ENCODE results near the gene PRSS57.
"Not testable (repeated sequence)": the region's sequence is repeated elsewhere in the genome, so short reads cannot be mapped to it uniquely, and the experiment has no call there.

PRSS57 gene

GRCh38 chr19:708154-709143, 13.2 kb upstream of the PRSS57 start, which contains the start of gene PALM:
Gene PALM, plus strand, starts transcription at chr19:708935. Its CDS starts 212 bp downstream, at chr19:709147.
- H3K4me1 ChIP-seq (ENCODE audit: low read length) = no peaks in the 10 kb centered on the region
- no peak within 1 kb of the TSS for H3K4me2 ChIP-seq (ENCODE audit: low read length)
- H3K9me3 ChIP-seq (ENCODE audit: insufficient read depth, low read length) = no peaks in the 10 kb centered on the region
- no peaks in the 10 kb centered on the region for H3K79me2 ChIP-seq (ENCODE audit: low read length)
- TF ChIP-seq CTCF (IDR thresholded peaks at IDR 0.05; ENCODE audit: low read depth, low read length) (no peak), EZH2phosphoT487 (IDR thresholded peaks at IDR 0.05; ENCODE audit: low read depth) (no peak)
- H3K36me3 ChIP-seq (replicated peaks; ENCODE audit: low read depth, low read length) = no peaks in the 10 kb centered on the region
- H2AFZ ChIP-seq (ENCODE audit: low read depth, low read length) = no peak within 1 kb of the TSS
- no peaks in the 10 kb centered on the region for H4K20me1 ChIP-seq (ENCODE audit: insufficient read depth, low read length)
- H3K9ac ChIP-seq (ENCODE audit: low read length) = no peak within 1 kb of the TSS
- H3K27me3 ChIP-seq (ENCODE audit: low read depth, low read length) = no peaks in the 10 kb centered on the region
- H3K4me3 ChIP-seq (ENCODE audit: low read length) = no peak within 1 kb of the TSS
- no peak within 1 kb of the TSS for H3K27ac ChIP-seq (ENCODE audit: low read length)

GRCh38 chr19:704447-704741, 9.1 kb upstream of the PRSS57 start:
- Histone ChIP-seq H4K20me1 (ENCODE audit: insufficient read depth, low read length) (no peaks in the 10 kb centered on the region), H3K9ac (ENCODE audit: low read length) (no peak overlapping the region), H3K27ac (ENCODE audit: low read length) (no peak overlapping the region), H3K4me1 (ENCODE audit: low read length) (no peaks in the 10 kb centered on the region), H3K36me3 (replicated peaks; ENCODE audit: low read depth, low read length) (no peaks in the 10 kb centered on the region), H3K27me3 (ENCODE audit: low read depth, low read length) (no peaks in the 10 kb centered on the region), H3K4me3 (ENCODE audit: low read length) (no peak overlapping the region), H3K9me3 (ENCODE audit: insufficient read depth, low read length) (no peaks in the 10 kb centered on the region), H3K79me2 (ENCODE audit: low read length) (no peaks in the 10 kb centered on the region), H2AFZ (ENCODE audit: low read depth, low read length) (no peak overlapping the region), H3K4me2 (ENCODE audit: low read length) (no peak overlapping the region)
- TF ChIP-seq CTCF (IDR thresholded peaks at IDR 0.05; ENCODE audit: low read depth, low read length) (no peak), EZH2phosphoT487 (IDR thresholded peaks at IDR 0.05; ENCODE audit: low read depth) (no peak)

GRCh38 chr19:703651-704446, 8.6 kb upstream of the PRSS57 start:
- Histone ChIP-seq H3K4me2 (ENCODE audit: low read length) (no peak overlapping the region), H3K36me3 (replicated peaks; ENCODE audit: low read depth, low read length) (no peaks in the 10 kb centered on the region), H3K27me3 (ENCODE audit: low read depth, low read length) (no peaks in the 10 kb centered on the region), H2AFZ (ENCODE audit: low read depth, low read length) (no peak overlapping the region), H3K9ac (ENCODE audit: low read length) (no peak overlapping the region), H4K20me1 (ENCODE audit: insufficient read depth, low read length) (no peaks in the 10 kb centered on the region), H3K4me3 (ENCODE audit: low read length) (no peak overlapping the region), H3K4me1 (ENCODE audit: low read length) (no peaks in the 10 kb centered on the region), H3K79me2 (ENCODE audit: low read length) (no peaks in the 10 kb centered on the region), H3K27ac (ENCODE audit: low read length) (no peak overlapping the region), H3K9me3 (ENCODE audit: insufficient read depth, low read length) (no peaks in the 10 kb centered on the region)
- no peak for TF ChIP-seq EZH2phosphoT487 (IDR thresholded peaks at IDR 0.05; ENCODE audit: low read depth)
- TF ChIP-seq CTCF (IDR thresholded peaks at IDR 0.05; ENCODE audit: low read depth, low read length) = no peak

- H3K4me2 ChIP-seq (ENCODE audit: low read length) = no peak overlapping the region
- no peaks in the 10 kb centered on the region for H3K27me3 ChIP-seq (ENCODE audit: low read depth, low read length)
- H3K27ac ChIP-seq (ENCODE audit: low read length) = no peak overlapping the region
- H3K79me2 ChIP-seq (ENCODE audit: low read length) = no peaks in the 10 kb centered on the region
- TF ChIP-seq EZH2phosphoT487 (IDR thresholded peaks at IDR 0.05; ENCODE audit: low read depth) (no peak), CTCF (IDR thresholded peaks at IDR 0.05; ENCODE audit: low read depth, low read length) (no peak)
- no peak overlapping the region for H3K4me3 ChIP-seq (ENCODE audit: low read length)
- no peak overlapping the region for H2AFZ ChIP-seq (ENCODE audit: low read depth, low read length)
- H3K9me3 ChIP-seq (ENCODE audit: insufficient read depth, low read length) = no peaks in the 10 kb centered on the region
- no peak overlapping the region for H3K9ac ChIP-seq (ENCODE audit: low read length)
- H3K4me1 ChIP-seq (ENCODE audit: low read length) = no peaks in the 10 kb centered on the region
- H4K20me1 ChIP-seq (ENCODE audit: insufficient read depth, low read length) = no peaks in the 10 kb centered on the region
- no peaks in the 10 kb centered on the region for H3K36me3 ChIP-seq (replicated peaks; ENCODE audit: low read depth, low read length)
These were observed 8.0 kb upstream of the PRSS57 start for GRCh38 chr19:703329-703650.

- H3K79me2 ChIP-seq (ENCODE audit: low read length); H3K27me3 ChIP-seq (ENCODE audit: low read depth, low read length); H3K4me2 ChIP-seq (ENCODE audit: low read length); H3K9me3 ChIP-seq (ENCODE audit: insufficient read depth, low read length); H4K20me1 ChIP-seq (ENCODE audit: insufficient read depth, low read length); H3K9ac ChIP-seq (ENCODE audit: low read length); H3K4me3 ChIP-seq (ENCODE audit: low read length); H3K27ac ChIP-seq (ENCODE audit: low read length); H3K4me1 ChIP-seq (ENCODE audit: low read length); H3K36me3 ChIP-seq (replicated peaks; ENCODE audit: low read depth, low read length); H2AFZ ChIP-seq (ENCODE audit: low read depth, low read length): not testable (repeated sequence)
These were observed 7.6 kb upstream of the PRSS57 start for GRCh38 chr19:702847-703246.

- not testable (repeated sequence) for H3K9me3 ChIP-seq (ENCODE audit: insufficient read depth, low read length); H2AFZ ChIP-seq (ENCODE audit: low read depth, low read length); H3K4me2 ChIP-seq (ENCODE audit: low read length); H3K27me3 ChIP-seq (ENCODE audit: low read depth, low read length); H3K36me3 ChIP-seq (replicated peaks; ENCODE audit: low read depth, low read length); H3K27ac ChIP-seq (ENCODE audit: low read length); H3K9ac ChIP-seq (ENCODE audit: low read length); H3K4me3 ChIP-seq (ENCODE audit: low read length); H4K20me1 ChIP-seq (ENCODE audit: insufficient read depth, low read length); H3K79me2 ChIP-seq (ENCODE audit: low read length); H3K4me1 ChIP-seq (ENCODE audit: low read length)
These were observed 4.6 kb upstream of the PRSS57 start for GRCh38 chr19:699885-700284.

Measured in OCI-LY3 (cell line).